GM19455 (cell line): ENCODE data around the gene LRMDA.

Experiments
- ATAC-seq: cut with Tn5 transposase; IDR thresholded peaks from one replicate; pipeline ENCODE4 v1.9.1; 2021; ENCODE audit not compliant: unreplicated experiment

LRMDA gene

GRCh38 chr10:75967491-75967890, 536.1 kb downstream of the LRMDA start:
- no peak for ATAC-seq

- ATAC-seq, result no peak
These were observed 537.6 kb downstream of the LRMDA start for GRCh38 chr10:75969031-75969430.

GRCh38 chr10:75971402-75972211, 540.2 kb downstream of the LRMDA start:
- no peak for ATAC-seq

GRCh38 chr10:75972491-75973276, 541.3 kb downstream of the LRMDA start:
- ATAC-seq, result no peak

- no peak for ATAC-seq
These were observed 542.7 kb downstream of the LRMDA start for GRCh38 chr10:75974080-75974479.

GRCh38 chr10:75976681-75977080, 545.3 kb downstream of the LRMDA start:
- no peak for ATAC-seq

- ATAC-seq, result no peak
These were observed 545.7 kb downstream of the LRMDA start for GRCh38 chr10:75977139-75977538.

- ATAC-seq, result no peak
These were observed 546.8 kb downstream of the LRMDA start for GRCh38 chr10:75978213-75978612.

GRCh38 chr10:75980419-75981002, 549.1 kb downstream of the LRMDA start:
- no peak for ATAC-seq

GRCh38 chr10:75982611-75983369, 551.4 kb downstream of the LRMDA start:
- no peak for ATAC-seq

GRCh38 chr10:75984067-75984466, 552.6 kb downstream of the LRMDA start:
- ATAC-seq, result no peak

- no peak for ATAC-seq
These were observed 556.2 kb downstream of the LRMDA start for GRCh38 chr10:75987616-75988015.

GRCh38 chr10:75994357-75995040, 563.1 kb downstream of the LRMDA start:
- ATAC-seq, result no peak

- no peak for ATAC-seq
These were observed 563.6 kb downstream of the LRMDA start for GRCh38 chr10:75995041-75995430.

GRCh38 chr10:75995720-75996119, 564.3 kb downstream of the LRMDA start:
- no peak for ATAC-seq

GRCh38 chr10:75999001-75999400, 567.6 kb downstream of the LRMDA start:
- no peak for ATAC-seq

- no peak for ATAC-seq
These were observed 568.2 kb downstream of the LRMDA start for GRCh38 chr10:75999515-76000209.

- ATAC-seq, result no peak
These were observed 569.1 kb downstream of the LRMDA start for GRCh38 chr10:76000550-76000949.

- ATAC-seq, result no peak
These were observed 569.6 kb downstream of the LRMDA start for GRCh38 chr10:76001019-76001418.

- ATAC-seq, result no peak
These were observed 570.0 kb downstream of the LRMDA start for GRCh38 chr10:76001461-76001860.
